Endothelial cell of hepatic sinusoid (primary cell): ENCODE measurements around the gene SP7.
"Not testable (repeated sequence)": the region's sequence is repeated elsewhere in the genome, so short reads cannot be mapped to it uniquely, and the experiment has no call there.

Source experiments
- in situ Hi-C: cut with HindIII; loops from 2 replicates; pipeline ENCODE4 v1.10.0; 2017; ENCODE audit warnings: low sequenced_read_pairs

Gene SP7

GRCh38 chr12:53347905-53348304 lies 11.8 kb upstream of the SP7 start:
- in situ Hi-C loops: loop anchor here (10.0 kb wide), 1 partner anchor 157 kb away; the partner anchor contains the start of genes NPFF and TARBP2

DNA sequence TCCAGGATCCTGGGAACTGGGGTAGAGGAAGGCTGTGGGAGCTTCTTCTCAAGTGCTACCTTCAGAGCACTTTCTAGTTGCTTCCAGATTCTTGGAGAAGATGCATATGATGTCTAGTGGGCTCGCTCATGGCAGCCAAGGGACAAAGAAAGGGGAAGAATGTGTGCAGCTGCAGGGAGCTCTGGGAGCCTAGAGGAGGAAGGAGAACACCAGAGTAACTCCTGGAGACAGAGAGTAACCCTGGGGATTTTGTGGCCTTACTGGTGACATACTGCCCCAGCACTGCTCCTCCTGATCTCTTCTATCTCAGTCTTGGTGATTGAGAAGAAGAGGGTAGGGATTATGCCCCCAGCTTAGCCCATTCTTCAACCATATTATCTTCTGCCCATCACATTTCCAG lies 10.3 kb upstream of the SP7 start:
- in situ Hi-C loops: loop anchor here (10.0 kb wide), 1 partner anchor 158 kb away; the partner anchor contains the start of genes NPFF and TARBP2

DNA sequence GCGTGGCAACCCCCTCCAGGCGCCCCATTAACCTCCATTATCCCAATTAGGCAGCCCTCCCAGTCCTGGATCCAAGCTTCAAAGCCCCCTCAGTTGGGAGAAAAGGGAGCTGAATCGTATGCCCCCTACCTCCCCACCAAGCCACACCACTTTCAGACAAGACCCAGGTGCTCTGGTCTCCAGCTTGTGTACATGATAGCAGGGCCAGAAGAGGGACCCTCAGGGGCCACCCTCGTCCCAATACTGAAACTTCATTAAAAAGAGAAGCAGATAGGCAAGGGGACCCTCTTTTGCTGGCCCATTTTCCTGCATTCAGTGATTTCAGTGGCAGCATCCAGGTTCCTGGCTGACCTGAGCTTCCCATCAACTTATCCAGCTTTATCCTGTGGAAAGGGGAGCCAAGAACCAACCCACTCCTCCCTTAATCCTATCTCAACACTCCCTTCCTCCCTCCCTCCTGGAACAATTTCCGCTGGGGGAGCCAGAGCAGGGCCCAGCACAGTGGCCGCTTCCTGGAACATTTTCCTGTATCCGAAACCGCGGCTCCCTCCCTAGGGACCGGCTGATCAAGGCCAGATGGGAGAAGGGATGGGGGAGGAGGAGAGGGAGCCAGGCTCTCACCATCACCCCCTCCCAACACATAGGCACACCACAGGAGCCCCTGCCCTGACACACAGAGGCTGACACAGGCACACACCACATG lies 9.5 kb upstream of the SP7 start:
- in situ Hi-C loops: loop anchor here (10.0 kb wide), 1 partner anchor 159 kb away; the partner anchor contains the start of genes NPFF and TARBP2

DNA sequence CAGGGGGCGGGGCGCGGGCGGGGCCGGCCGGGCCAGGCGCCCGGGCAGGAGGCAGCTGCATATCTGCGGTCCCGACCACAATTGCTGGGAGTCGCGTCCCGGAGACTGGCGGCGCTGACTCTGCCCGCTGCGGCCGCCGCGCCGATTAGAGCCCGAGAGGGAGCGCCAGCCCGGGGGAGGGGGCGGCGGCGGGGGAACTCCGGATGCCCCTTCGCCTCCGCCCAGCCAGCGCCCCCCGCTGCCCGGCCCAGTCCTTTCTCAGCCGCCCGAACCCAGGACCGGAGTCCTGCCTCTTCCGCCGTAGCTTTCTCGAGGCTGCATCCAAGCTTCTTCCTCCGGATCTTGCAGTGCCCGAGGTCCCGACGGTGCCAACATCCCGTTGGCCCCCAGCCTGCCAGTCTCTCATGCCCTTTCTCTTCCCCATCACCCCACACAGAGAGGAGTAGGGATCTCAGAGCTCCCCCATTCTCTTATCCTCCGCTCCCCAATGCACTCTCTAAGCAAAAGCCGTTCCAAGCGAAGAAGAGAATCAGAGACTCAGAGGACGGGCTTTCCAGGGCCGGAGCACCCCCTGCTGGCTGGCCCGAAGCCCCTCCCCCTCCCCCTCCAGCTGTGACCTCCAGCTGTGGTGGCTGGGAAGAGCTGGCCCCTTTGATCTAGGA lies 8.8 kb upstream of the SP7 start:
- in situ Hi-C loops: loop anchor here (5.0 to 10.0 kb wide), 2 partner anchors 77 to 160 kb away; partner anchors contain the start of genes AMHR2, NPFF and TARBP2

- in situ Hi-C loops: loop anchor here (5.0 to 10.0 kb wide), 2 partner anchors 78 to 160 kb away; partner anchors contain the start of genes AMHR2, NPFF and TARBP2
Observed at GRCh38 chr12:53344487-53344823, 8.3 kb upstream of the SP7 start.

DNA sequence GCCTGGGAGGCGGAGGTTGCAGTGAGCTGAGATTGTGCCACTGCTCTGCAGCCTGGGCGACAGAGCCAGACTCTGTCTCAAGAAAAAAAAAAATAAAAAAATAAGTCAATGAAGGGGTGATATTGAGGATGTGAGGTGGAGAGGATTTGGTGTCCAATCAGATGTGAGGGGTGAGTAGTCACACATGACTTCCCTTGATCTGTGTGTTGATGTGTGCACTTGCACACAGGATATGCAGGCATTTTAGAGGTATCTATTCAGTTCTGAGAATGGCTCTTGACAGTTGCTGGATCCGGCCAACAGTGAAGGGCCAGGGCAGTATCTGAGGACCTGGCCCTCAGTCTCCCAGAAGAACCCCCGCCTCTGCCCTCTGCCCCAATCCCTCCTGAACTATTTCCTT lies 7.8 kb upstream of the SP7 start:
- in situ Hi-C loops: loop anchor here (5.0 to 10.0 kb wide), 2 partner anchors 78 to 161 kb away; partner anchors contain the start of genes AMHR2, NPFF and TARBP2

DNA sequence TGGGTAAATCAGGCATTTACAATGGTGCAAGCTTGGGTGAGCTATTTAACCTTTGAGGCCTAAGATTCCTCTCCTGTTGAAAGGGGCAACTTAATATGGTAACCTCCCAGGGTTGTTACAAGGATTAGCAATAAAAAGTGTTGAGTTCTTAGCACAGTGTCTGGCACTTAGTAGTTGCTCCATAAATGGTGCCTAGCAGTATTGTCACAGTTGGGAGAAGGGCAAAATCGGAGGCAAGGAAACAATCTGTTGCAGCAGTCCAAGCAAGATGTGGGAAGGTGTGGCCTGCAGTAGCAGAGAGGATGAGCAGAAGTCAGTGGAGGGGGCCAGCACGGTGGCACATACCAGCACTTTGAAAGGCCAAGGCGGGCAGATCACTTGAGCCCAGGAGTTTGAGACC lies 7.3 kb upstream of the SP7 start:
- in situ Hi-C loops: loop anchor here (5.0 to 10.0 kb wide), 2 partner anchors 79 to 161 kb away; partner anchors contain the start of genes AMHR2, NPFF and TARBP2

DNA sequence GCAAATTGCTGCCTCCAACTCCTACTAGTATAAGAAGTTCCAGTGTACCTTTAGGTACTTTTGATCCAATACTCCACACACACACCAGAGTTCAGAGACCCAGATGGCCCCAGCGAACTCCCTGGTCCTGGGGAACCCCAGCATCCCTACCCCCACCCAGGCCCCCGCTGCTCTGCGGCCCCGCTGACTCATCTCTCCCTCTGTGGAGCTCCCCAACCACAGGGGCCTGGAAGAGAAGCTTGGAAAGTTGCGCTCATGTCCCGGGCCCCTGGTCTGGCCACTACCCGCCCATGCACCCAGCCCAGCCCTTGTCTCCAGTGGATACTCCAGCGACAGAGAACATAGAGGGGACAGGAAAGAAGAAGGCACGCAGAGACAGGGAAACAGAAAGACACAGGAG lies 4.2 kb upstream of the SP7 start:
- in situ Hi-C loops: loop anchor here (5.0 to 10.0 kb wide), 2 partner anchors 82 to 164 kb away; partner anchors contain the start of genes AMHR2, NPFF and TARBP2

DNA sequence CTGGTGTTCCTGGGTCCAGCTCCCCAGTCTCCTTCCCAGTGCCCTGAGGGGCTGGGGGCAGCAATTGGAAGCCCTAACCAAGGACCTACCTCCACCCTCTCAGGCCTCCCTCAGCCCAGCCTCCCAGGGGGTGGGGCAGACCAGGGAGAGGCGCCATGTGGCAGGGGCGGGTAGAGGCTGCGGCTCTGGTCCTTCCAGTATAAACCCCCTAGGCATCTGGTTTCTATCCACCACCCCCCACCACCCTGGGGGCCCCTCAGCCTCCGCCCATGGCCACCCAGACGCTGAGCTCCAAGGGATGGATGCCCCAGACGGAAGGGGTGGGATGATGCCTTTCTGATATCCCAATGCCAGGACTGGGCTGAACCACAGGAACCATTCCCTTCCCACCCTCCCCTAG lies 2.8 kb upstream of the SP7 start:
- in situ Hi-C loops: no loop called here

- in situ Hi-C loops: no loop called here
Observed at GRCh38 chr12:53338017-53338416, 1.9 kb upstream of the SP7 start.

DNA sequence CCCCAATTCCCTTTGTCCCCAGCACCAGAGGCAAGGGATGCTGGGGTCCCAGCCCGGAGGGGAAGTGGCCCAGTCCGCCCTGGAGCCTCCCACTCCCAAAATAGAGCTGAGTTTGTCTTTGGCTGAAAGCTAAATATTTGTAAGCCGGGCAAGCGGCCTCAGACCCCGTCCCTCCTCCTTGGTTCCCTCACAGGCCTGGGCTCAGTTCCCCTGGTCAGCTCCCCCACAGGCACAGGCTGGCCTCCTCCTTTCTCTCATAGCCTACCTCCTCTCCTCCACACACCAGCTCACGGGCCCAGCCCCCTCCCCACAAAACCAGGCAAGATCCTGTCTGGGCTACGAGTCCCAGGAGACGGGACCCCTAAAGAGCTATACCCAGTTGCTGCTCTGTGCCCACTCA lies 1.3 kb downstream of the SP7 start:
- in situ Hi-C loops: no loop called here

DNA sequence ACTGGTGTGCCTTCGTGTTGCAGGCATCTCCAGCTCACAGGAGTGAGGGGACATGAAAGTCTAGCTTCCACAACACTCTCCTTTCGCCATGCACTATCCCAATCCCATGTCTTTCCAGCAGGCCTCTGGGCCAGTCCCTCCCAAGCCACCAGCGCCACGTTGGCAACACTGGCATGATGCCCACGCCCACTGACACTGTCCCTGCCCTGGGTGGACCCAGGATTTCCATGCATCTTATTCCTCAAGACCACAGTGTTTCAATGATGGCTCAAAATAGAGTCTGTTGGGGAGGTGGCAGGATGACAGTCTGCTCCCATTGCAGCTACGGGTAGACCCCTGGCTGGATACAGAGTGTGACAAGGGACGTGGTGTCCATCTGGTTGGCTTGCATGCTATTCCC lies 2.3 kb downstream of the SP7 start:
- in situ Hi-C loops: no loop called here

GRCh38 chr12:53333289-53333688 lies 2.9 kb downstream of the SP7 start:
- in situ Hi-C loops: no loop called here

DNA sequence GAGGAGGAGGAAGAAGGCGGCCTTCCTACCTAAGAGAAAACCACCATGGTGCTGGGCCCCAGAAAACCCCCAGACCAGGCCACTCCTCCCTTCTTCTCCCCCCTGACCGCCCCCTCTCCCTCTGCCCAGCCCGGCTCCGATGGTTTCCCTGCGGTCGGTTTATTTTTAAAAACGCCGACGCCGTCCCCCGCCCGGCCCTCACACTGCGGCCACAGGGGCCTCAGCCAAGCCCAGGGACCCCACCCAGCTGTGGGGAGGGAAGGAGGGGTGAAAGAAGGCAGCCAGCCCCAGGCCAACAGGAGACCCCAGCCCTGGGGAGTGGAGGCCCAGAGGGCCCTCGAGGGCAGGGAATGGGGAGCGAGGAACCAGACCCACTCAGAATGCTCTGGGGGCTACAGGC lies 3.4 kb downstream of the SP7 start:
- in situ Hi-C loops: no loop called here

DNA sequence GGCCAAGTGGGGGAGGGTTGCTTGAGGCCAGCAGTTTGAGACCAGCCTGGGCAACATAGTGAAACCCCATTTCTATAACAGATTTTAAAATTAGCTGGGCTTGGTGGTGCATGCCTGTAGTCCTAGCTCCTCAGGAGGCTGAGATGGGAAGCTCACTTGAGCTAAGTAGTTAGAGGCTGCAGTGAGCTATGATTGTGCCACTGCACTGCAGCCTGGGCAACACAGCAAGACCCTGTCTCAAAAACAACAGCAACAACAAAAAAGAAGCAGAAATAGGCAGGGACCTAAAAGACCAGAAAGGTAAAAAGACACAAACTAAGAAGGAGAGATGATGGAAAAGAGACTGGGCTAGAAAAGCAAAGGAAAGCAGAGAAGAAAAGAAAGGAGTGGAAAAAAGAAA lies 3.8 kb downstream of the SP7 start:
- in situ Hi-C loops: not testable (repeated sequence)

GRCh38 chr12:53330671-53331070 lies 5.5 kb downstream of the SP7 start:
- in situ Hi-C loops: no loop called here

DNA sequence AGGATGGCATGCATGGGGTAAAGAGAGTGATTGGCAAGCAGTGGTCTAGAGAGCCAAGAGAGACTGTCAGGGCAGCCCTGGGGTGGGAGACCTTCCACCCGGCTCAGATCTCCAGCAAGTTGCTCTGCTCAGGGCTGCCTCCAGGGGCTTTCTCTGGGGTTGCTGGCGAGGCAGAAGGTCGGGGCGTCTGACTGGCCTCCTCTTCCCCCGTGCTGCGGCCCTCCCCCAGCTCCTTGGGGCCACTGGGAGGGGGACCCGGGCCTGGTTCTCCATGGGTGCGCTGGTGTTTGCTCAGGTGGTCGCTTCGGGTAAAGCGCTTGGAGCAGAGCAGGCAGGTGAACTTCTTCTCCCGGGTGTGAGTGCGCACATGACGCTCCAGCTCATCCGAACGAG lies 8.1 kb downstream of the SP7 start:
- in situ Hi-C loops: loop anchor here (10.0 kb wide), 1 partner anchor 113 kb away; no protein-coding TSS in a partner anchor

- in situ Hi-C loops: loop anchor here (10.0 kb wide), 1 partner anchor 113 kb away; no protein-coding TSS in a partner anchor
Observed at GRCh38 chr12:53327435-53328042, 8.6 kb downstream of the SP7 start.

DNA sequence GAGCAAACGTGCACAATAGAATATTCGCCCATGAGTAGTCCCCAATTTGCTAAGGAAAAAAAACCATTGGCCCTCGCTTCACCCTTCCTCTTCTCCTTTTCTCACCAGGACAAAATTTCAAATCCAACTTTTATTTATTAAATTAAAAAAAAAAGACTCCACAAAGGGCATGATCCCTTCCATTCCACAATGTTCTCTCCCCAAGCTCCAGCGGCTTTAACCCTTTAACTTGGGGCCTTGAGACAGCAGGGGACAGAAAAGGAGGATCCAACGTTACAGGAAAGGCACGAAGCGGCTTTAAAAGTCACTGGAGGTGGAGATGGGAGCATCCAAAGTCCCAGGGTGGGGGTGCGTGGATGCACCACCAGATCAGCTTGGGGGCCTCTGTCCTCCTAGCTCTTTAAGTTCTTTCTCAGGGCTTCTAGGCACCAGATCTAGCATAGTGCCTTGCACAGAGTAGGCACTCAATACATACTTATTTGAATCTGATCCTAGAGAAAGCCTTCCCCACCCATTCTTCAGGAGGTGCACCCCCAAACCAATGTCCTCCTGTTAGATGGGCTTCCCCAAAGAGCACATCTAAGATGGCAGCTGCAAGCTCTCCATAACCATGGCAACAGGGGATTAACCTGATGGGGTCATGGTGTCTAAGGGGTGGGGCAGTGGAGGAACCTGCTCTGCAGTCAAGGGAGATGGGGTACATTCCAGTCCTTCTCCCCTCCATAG lies 9.5 kb downstream of the SP7 start:
- in situ Hi-C loops: loop anchor here (10.0 kb wide), 1 partner anchor 112 kb away; no protein-coding TSS in a partner anchor

DNA sequence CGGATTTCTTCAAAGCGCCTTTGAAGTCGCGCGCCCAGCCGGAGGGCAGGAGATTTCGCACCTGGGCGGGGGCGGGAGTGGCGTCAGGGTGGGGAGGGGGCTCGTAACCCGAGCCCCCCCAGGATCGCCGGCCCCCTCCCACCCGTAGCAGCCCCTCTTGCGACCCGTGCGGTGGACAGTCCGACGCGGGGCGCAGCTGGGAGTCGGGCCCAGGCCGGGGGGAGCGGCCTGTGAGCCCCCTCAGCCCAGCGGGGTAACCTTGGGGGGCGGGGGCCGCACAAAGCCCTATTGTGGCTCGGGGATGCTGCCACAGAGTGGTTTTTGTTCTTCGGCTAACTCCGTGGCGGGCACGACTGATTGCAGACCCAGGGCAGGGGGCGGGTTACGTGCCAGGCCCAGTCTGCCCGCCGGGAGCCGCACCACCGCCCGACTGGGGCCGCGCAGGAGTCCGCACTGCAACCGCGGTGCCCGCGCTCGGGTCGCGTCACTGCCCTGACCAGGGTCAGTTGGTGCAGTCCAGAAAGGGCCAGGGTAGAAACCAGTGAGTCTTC lies 10.6 kb downstream of the SP7 start:
- in situ Hi-C loops: loop anchor here (10.0 kb wide), 1 partner anchor 111 kb away; no protein-coding TSS in a partner anchor
